ENCODE data around the gene GSTO1.

GRCh38 chr10:104264783-104265182 lies 10.1 kb downstream of the GSTO1 start:
- TF ChIP-seq POLR2A (IDR thresholded peaks at IDR 0.05; ENCODE audit: low read depth, low read length) (no peak), POLR2AphosphoS5 (IDR thresholded peaks at IDR 0.05; ENCODE audit: low read depth, low read length) (no peak), TAF1 (IDR thresholded peaks at IDR 0.05; ENCODE audit: borderline replicate concordance, low read depth, low read length) (no peak)
